ENCODE measurements around the gene F2RL1.

Gene F2RL1

DNA sequence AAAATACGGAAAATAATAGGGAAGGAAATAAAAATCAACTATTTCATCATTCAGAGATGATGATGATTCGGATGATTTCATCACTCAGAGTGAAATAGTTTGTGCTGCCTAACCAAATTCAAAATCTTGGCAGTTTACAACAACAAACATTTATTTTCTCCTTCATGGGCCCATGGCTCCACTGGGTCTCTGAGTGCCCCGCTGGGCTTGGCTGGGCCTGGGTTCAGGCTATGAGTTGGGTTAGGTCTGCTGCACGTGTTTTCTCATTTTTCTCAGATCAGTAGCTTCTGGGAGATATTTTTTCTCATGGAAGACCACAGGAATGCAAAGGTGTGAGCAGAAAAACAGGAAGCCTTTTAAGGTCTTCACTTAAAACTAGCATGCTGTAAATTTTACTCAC is 24.0 kb upstream of the F2RL1 start:
- no peak for DNase-seq (ENCODE audit: low read depth in 1 of 2, low spot score in 1 of 2)
- TF ChIP-seq, protein P1, sequence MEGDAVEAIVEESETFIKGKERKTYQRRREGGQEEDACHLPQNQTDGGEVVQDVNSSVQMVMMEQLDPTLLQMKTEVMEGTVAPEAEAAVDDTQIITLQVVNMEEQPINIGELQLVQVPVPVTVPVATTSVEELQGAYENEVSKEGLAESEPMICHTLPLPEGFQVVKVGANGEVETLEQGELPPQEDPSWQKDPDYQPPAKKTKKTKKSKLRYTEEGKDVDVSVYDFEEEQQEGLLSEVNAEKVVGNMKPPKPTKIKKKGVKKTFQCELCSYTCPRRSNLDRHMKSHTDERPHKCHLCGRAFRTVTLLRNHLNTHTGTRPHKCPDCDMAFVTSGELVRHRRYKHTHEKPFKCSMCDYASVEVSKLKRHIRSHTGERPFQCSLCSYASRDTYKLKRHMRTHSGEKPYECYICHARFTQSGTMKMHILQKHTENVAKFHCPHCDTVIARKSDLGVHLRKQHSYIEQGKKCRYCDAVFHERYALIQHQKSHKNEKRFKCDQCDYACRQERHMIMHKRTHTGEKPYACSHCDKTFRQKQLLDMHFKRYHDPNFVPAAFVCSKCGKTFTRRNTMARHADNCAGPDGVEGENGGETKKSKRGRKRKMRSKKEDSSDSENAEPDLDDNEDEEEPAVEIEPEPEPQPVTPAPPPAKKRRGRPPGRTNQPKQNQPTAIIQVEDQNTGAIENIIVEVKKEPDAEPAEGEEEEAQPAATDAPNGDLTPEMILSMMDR (IDR thresholded peaks at IDR 0.05; ENCODE audit: insufficient read depth, low read length), result no peak
- TF ChIP-seq, protein P2, sequence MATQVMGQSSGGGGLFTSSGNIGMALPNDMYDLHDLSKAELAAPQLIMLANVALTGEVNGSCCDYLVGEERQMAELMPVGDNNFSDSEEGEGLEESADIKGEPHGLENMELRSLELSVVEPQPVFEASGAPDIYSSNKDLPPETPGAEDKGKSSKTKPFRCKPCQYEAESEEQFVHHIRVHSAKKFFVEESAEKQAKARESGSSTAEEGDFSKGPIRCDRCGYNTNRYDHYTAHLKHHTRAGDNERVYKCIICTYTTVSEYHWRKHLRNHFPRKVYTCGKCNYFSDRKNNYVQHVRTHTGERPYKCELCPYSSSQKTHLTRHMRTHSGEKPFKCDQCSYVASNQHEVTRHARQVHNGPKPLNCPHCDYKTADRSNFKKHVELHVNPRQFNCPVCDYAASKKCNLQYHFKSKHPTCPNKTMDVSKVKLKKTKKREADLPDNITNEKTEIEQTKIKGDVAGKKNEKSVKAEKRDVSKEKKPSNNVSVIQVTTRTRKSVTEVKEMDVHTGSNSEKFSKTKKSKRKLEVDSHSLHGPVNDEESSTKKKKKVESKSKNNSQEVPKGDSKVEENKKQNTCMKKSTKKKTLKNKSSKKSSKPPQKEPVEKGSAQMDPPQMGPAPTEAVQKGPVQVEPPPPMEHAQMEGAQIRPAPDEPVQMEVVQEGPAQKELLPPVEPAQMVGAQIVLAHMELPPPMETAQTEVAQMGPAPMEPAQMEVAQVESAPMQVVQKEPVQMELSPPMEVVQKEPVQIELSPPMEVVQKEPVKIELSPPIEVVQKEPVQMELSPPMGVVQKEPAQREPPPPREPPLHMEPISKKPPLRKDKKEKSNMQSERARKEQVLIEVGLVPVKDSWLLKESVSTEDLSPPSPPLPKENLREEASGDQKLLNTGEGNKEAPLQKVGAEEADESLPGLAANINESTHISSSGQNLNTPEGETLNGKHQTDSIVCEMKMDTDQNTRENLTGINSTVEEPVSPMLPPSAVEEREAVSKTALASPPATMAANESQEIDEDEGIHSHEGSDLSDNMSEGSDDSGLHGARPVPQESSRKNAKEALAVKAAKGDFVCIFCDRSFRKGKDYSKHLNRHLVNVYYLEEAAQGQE (IDR thresholded peaks at IDR 0.05; ENCODE audit: insufficient replicate concordance, low read depth), result no peak
- TF ChIP-seq POLR2AphosphoS5 (IDR thresholded peaks at IDR 0.05; ENCODE audit: low read depth) (no peak), SPI1 (IDR thresholded peaks at IDR 0.05; ENCODE audit: borderline replicate concordance, low read depth) (no peak), GABPA (IDR thresholded peaks at IDR 0.05; ENCODE audit: low read depth) (no peak)
- no peaks in the 10 kb centered on the region for H3K27me3 ChIP-seq (ENCODE audit: insufficient read depth, poor library complexity, severe bottlenecking)
- no peak overlapping the region for H3K27ac ChIP-seq (replicated peaks)
- H3K4me3 ChIP-seq (replicated peaks; ENCODE audit: insufficient read depth, low read length), result no peak overlapping the region

DNA sequence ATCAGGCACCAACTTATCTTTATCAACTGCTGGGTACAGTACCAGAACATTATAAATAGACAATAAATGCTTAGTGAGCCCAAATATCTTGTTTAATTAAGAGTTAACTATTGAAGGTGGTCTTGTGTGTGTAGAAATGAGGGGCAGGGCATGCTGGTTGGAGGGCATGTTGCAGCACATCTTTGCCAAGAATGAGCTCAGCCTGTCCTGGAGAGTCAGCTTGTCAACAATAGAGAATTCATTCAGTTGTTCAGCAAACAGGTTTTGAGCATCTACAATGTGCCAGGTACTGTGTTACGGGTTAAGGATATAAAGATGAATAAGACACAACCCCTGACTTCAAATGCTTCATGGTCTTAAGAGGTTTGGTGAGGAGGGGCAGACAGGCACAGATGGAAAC is 19.2 kb upstream of the F2RL1 start:
- Histone ChIP-seq H3K4me3 (replicated peaks; ENCODE audit: insufficient read depth, low read length) (no peak overlapping the region), H3K27me3 (ENCODE audit: insufficient read depth, poor library complexity, severe bottlenecking) (no peaks in the 10 kb centered on the region), H3K27ac (replicated peaks) (no peak overlapping the region)
- no peak for DNase-seq (ENCODE audit: low read depth in 1 of 2, low spot score in 1 of 2)
- no peak for TF ChIP-seq GABPA (IDR thresholded peaks at IDR 0.05; ENCODE audit: low read depth)
- TF ChIP-seq POLR2AphosphoS5 (IDR thresholded peaks at IDR 0.05; ENCODE audit: low read depth), result no peak
- TF ChIP-seq, protein P1 (IDR thresholded peaks at IDR 0.05; ENCODE audit: insufficient read depth, low read length), result no peak
- TF ChIP-seq, protein P2 (IDR thresholded peaks at IDR 0.05; ENCODE audit: insufficient replicate concordance, low read depth), result no peak
- TF ChIP-seq SPI1 (IDR thresholded peaks at IDR 0.05; ENCODE audit: borderline replicate concordance, low read depth), result no peak

DNA sequence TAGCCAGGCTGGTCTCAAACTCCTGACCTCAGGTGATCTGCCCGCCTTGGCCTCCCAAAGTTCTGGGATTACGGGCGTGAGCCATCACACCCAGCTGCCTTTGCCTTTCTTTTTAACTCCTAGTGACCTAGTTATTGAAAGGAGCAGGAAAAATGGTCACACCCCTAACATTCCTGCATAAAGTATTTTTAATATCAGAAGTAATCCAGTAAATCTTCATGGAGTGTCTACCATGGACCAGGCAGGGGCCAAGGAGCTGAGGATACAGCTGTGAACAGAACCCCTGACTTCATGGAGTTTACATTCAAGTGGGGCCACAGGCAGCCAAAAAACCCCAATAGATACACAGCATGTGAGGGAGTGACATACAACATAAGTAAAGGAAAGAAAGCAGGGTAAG is 18.3 kb upstream of the F2RL1 start:
- no peak for DNase-seq (ENCODE audit: low read depth in 1 of 2, low spot score in 1 of 2)
- H3K27ac ChIP-seq (replicated peaks), result no peak overlapping the region
- TF ChIP-seq, protein P2 (IDR thresholded peaks at IDR 0.05; ENCODE audit: insufficient replicate concordance, low read depth), result no peak
- TF ChIP-seq POLR2AphosphoS5 (IDR thresholded peaks at IDR 0.05; ENCODE audit: low read depth) (no peak), SPI1 (IDR thresholded peaks at IDR 0.05; ENCODE audit: borderline replicate concordance, low read depth) (no peak), GABPA (IDR thresholded peaks at IDR 0.05; ENCODE audit: low read depth) (no peak)
- TF ChIP-seq, protein P1 (IDR thresholded peaks at IDR 0.05; ENCODE audit: insufficient read depth, low read length), result no peak
- no peaks in the 10 kb centered on the region for H3K27me3 ChIP-seq (ENCODE audit: insufficient read depth, poor library complexity, severe bottlenecking)
- no peak overlapping the region for H3K4me3 ChIP-seq (replicated peaks; ENCODE audit: insufficient read depth, low read length)

Data from HL-60 (cell line).